H1 (cell line): ENCODE results near the gene AKR1D1. TPM values are rescaled to one million over a fixed set of nuclear protein-coding genes. Genes with fewer than 3 reads are reported as not detected.

Experiments used
- CTCF ChIA-PET: fragments of 300-600 bp; sonication (Branson Sonifier 250); formaldehyde crosslinking; loops from one replicate; lab custom pipeline; 2021; ENCODE audit not compliant: partially characterized antibody; lab: Charles Lee
- POLR2A ChIA-PET: fragments of 300-600 bp; sonication (Branson Sonifier 250); formaldehyde crosslinking; loops from one replicate; lab custom pipeline; 2021; ENCODE audit warnings: inconsistent platforms; ENCODE audit not compliant: partially characterized antibody; lab: Charles Lee
- DNase-seq, 2 experiments: peaks; one replicate each; pipeline versions ENCODE4 v3.0.0 to v3.0.0-alpha.2; 2010 to 2022; ENCODE audit warnings: low spot score in 2 of 2, low read depth in 1 of 2, mixed read lengths in 1 of 2
- FAIRE-seq: peaks from 2 replicates; lab custom pipeline; 2011; peaks lifted over from hg19 to GRCh38; lab: Jason Lieb, UNC
- H2AFZ ChIP-seq: 2 replicates; pipeline ENCODE4 v1.8.1; 2012; ENCODE audit warnings: low read length, inconsistent platforms
- H2AK5ac ChIP-seq: 2 replicates; pipeline ENCODE4 v1.6.1; 2013; ENCODE audit warnings: low read depth, low read length
- H2BK120ac ChIP-seq: replicated peaks from 2 replicates; pipeline ENCODE3; 2013; ENCODE audit warnings: low read depth, low read length, inconsistent platforms
- H2BK12ac ChIP-seq: 2 replicates; pipeline ENCODE4 v1.6.1; 2013; ENCODE audit warnings: low read depth, low read length
- H2BK15ac ChIP-seq: 2 replicates; pipeline ENCODE4 v1.6.1; 2013; ENCODE audit warnings: low read length
- H2BK20ac ChIP-seq: 2 replicates; pipeline ENCODE4 v1.6.1; 2013; ENCODE audit warnings: low read length
- H2BK5ac ChIP-seq: 2 replicates; pipeline ENCODE4 v1.6.1; 2013; ENCODE audit warnings: low read depth, low read length
- H3K14ac ChIP-seq: 2 replicates; pipeline ENCODE4 v1.6.1; 2013; ENCODE audit warnings: inconsistent platforms; ENCODE audit not compliant: insufficient read length
- H3K18ac ChIP-seq: 2 replicates; pipeline ENCODE4 v1.6.1; 2013; ENCODE audit warnings: low read length; ENCODE audit errors: extremely low read depth
- H3K23ac ChIP-seq: 2 replicates; pipeline ENCODE4 v1.6.1; 2013; ENCODE audit warnings: inconsistent platforms; ENCODE audit not compliant: insufficient read length
- H3K23me2 ChIP-seq: 2 replicates; pipeline ENCODE4 v1.6.1; 2013; ENCODE audit warnings: low read depth, low read length
- H3K27ac ChIP-seq: 2 replicates; pipeline ENCODE4 v1.6.1; 2011; ENCODE audit warnings: low read depth, low read length, inconsistent platforms
- H3K27me3 ChIP-seq, 4 experiments: replicated peaks in 1 of 4; 1 replicate in 1 of 4; 2 replicates in 3 of 4; pipeline versions ENCODE4 v1.6.1 to v1.8.1; 2011 to 2013; ENCODE audit warnings: low read length in 3 of 4, mild to moderate bottlenecking in 3 of 4, inconsistent platforms in 2 of 4, mixed read lengths in 2 of 4, moderate library complexity in 1 of 4; ENCODE audit not compliant: control insufficient read depth in 3 of 4, insufficient read depth in 3 of 4; ENCODE audit errors: extremely low read depth in 1 of 4
- H3K36me3 ChIP-seq, 4 experiments: 2 replicates each; pipeline versions ENCODE4 v1.6.1 to v1.8.1; 2011 to 2013; ENCODE audit warnings: mild to moderate bottlenecking in 4 of 4, low read length in 3 of 4, moderate library complexity in 2 of 4, control low read depth in 1 of 4, inconsistent platforms in 1 of 4; ENCODE audit not compliant: insufficient read depth in 4 of 4, control insufficient read depth in 2 of 4
- H3K4ac ChIP-seq: replicated peaks from 2 replicates; pipeline ENCODE3; 2013; ENCODE audit warnings: low read length, low read depth, mixed read lengths, inconsistent platforms; ENCODE audit not compliant: insufficient read length
- H3K4me1 ChIP-seq, 4 experiments: replicated peaks in 1 of 4; 1 replicate in 1 of 4; 2 replicates in 3 of 4; pipeline versions ENCODE4 v1.6.1 to v1.8.1; 2011 to 2013; ENCODE audit warnings: low read length in 3 of 4, inconsistent platforms in 2 of 4, mixed read lengths in 1 of 4; ENCODE audit not compliant: insufficient read depth in 4 of 4, control insufficient read depth in 3 of 4
- H3K4me2 ChIP-seq, 2 experiments: 2 replicates each; pipeline versions ENCODE4 v1.6.1 to v1.8.1; 2011 to 2013; ENCODE audit warnings: low read depth in 2 of 2, low read length in 2 of 2, control low read depth in 1 of 2, inconsistent platforms in 1 of 2, mild to moderate bottlenecking in 1 of 2; ENCODE audit not compliant: insufficient read depth in 1 of 2
- H3K4me3 ChIP-seq, 4 experiments: fragments of 200-600, 300-600 bp in 1 of 4; sonication (generic), shearing (Covaris generic), sonication (Bioruptor Twin) in 1 of 4; 2 replicates each; pipeline versions ENCODE4 v1.5.1 to v1.8.1; 2011 to 2016; ENCODE audit warnings: low read length in 4 of 4, low read depth in 3 of 4, control low read depth in 2 of 4, inconsistent platforms in 2 of 4, mild to moderate bottlenecking in 2 of 4, mixed read lengths in 1 of 4, moderate library complexity in 1 of 4; ENCODE audit not compliant: insufficient read depth in 2 of 4; ENCODE audit errors: extremely low read depth in 1 of 4
- H3K56ac ChIP-seq: replicated peaks from 2 replicates; pipeline ENCODE3; 2013; ENCODE audit warnings: low read depth, mild to moderate bottlenecking, mixed read lengths, low read length, inconsistent platforms; ENCODE audit not compliant: insufficient read length
- H3K79me1 ChIP-seq: 2 replicates; pipeline ENCODE4 v1.6.1; 2013; ENCODE audit warnings: low read depth, low read length, control low read depth
- H3K79me2 ChIP-seq, 2 experiments: 2 replicates each; pipeline versions ENCODE4 v1.6.1 to v1.8.1; 2012 to 2013; ENCODE audit warnings: low read length in 2 of 2, mild to moderate bottlenecking in 2 of 2, inconsistent platforms in 1 of 2; ENCODE audit not compliant: insufficient read depth in 2 of 2, control insufficient read depth in 1 of 2
- H3K9ac ChIP-seq, 4 experiments: replicated peaks in 1 of 4; 1 replicate in 1 of 4; 2 replicates in 3 of 4; pipeline versions ENCODE4 v1.6.1 to v1.8.1; 2011 to 2013; ENCODE audit warnings: low read depth in 3 of 4, low read length in 3 of 4, control low read depth in 2 of 4, mild to moderate bottlenecking in 2 of 4, moderate library complexity in 2 of 4, inconsistent platforms in 1 of 4; ENCODE audit errors: extremely low read depth in 1 of 4
- H3K9me3 ChIP-seq, 2 experiments: 2 replicates each; pipeline versions ENCODE4 v1.6.1 to v1.8.1; 2012 to 2013; ENCODE audit warnings: mild to moderate bottlenecking in 2 of 2, moderate library complexity in 2 of 2, control low read depth in 1 of 2, inconsistent platforms in 1 of 2, low read depth in 1 of 2, low read length in 1 of 2, mixed read lengths in 1 of 2; ENCODE audit not compliant: insufficient read depth in 2 of 2
- H4K20me1 ChIP-seq, 2 experiments: replicated peaks in 1 of 2; 2 replicates each; pipeline versions ENCODE3 to v1.8.1; 2011 to 2013; ENCODE audit warnings: inconsistent platforms in 2 of 2, low read length in 2 of 2, mild to moderate bottlenecking in 1 of 2; ENCODE audit not compliant: insufficient read depth in 2 of 2, control insufficient read depth in 1 of 2
- H4K5ac ChIP-seq: 2 replicates; pipeline ENCODE4 v1.6.1; 2013; ENCODE audit warnings: low read length, low read depth, mixed read lengths, inconsistent platforms; ENCODE audit not compliant: insufficient read length
- H4K8ac ChIP-seq: 2 replicates; pipeline ENCODE4 v1.8.0; 2013; ENCODE audit warnings: mild to moderate bottlenecking, moderate library complexity, low read length, inconsistent platforms; ENCODE audit not compliant: insufficient read depth; ENCODE audit errors: extremely low read depth
- H4K91ac ChIP-seq: replicated peaks from 2 replicates; pipeline ENCODE3; 2013; ENCODE audit warnings: low read length, mixed read lengths, inconsistent platforms; ENCODE audit not compliant: insufficient read length
- ASH2L ChIP-seq: fragments of 200-600, 300-600 bp; sonication (generic); IDR thresholded peaks from one replicate; pipeline ENCODE4 v1.7.1; 2017; ENCODE audit warnings: low read length
- CTCF ChIP-seq, 3 experiments: IDR thresholded peaks; 1 replicate in 2 of 3; 2 replicates in 1 of 3; pipeline versions ENCODE4 v1.5.1 to v1.6.1; 2011; ENCODE audit warnings: low read length in 3 of 3, mild to moderate bottlenecking in 3 of 3, inconsistent platforms in 2 of 3, low read depth in 1 of 3, moderate library complexity in 1 of 3; ENCODE audit not compliant: insufficient read depth in 1 of 3; ENCODE audit errors: control extremely low read depth in 1 of 3
- MAFK ChIP-seq: IDR thresholded peaks from 2 replicates; pipeline ENCODE4 v1.6.1; 2012; ENCODE audit warnings: low read depth, mild to moderate bottlenecking, improper control_type of control experiment, low read length
- RAD21 ChIP-seq, 2 experiments: IDR thresholded peaks in 1 of 2; conservative IDR thresholded peaks in 1 of 2; 2 replicates each; pipeline ENCODE4 v1.6.1; 2011; ENCODE audit warnings: low read depth in 2 of 2, low read length in 2 of 2, improper control_type of control experiment in 1 of 2, inconsistent platforms in 1 of 2, mild to moderate bottlenecking in 1 of 2, moderate library complexity in 1 of 2
- SIN3A ChIP-seq, 2 experiments: IDR thresholded peaks in 1 of 2; conservative IDR thresholded peaks in 1 of 2; 2 replicates each; pipeline ENCODE4 v1.6.1; 2011 to 2012; ENCODE audit warnings: low read length in 2 of 2, improper control_type of control experiment in 1 of 2, low read depth in 1 of 2, mild to moderate bottlenecking in 1 of 2
- WGBS, 2 experiments: shearing (Covaris generic) in 1 of 2; methylation state at CpG; one replicate each; pipeline versions ENCODE4 v1.1.6 to v1.1.7; 2013 to 2015; ENCODE audit warnings: low lambda C conversion rate in 2 of 2, mixed read lengths in 2 of 2, inconsistent platforms in 1 of 2, low coverage in 1 of 2, missing lambda C conversion rate in 1 of 2; ENCODE audit not compliant: insufficient replicate concordance in 2 of 2, insufficient coverage in 1 of 2, insufficient read length in 1 of 2; ENCODE audit errors: extremely low coverage in 1 of 2, missing lambda C conversion rate in 1 of 2; 5-methylcytosine and 5-hydroxymethylcytosine counted together
- polyA plus RNA-seq, 7 experiments: library from polyadenylated mRNA; depleted of rRNA in 3 of 7; stranded (reverse) in 5 of 7; unstranded in 2 of 7; fragments of >200 nt in 5 of 7; fragments of 200-250 nt in 2 of 7; gene quantifications; 1 replicate in 5 of 7; 2 replicates in 1 of 7; 4 replicates in 1 of 7; pipeline versions ENCODE4 v1.2.1 to v1.2.3, GENCODE V29; 2011 to 2013; ENCODE audit warnings: missing spikeins in 2 of 7, mixed read lengths in 2 of 7
- total RNA-seq: library from RNA; stranded (reverse); fragmentation: NEBNext Ultra II Directional; extraction: Animal tissue kit (Norgen Biotek cat#: 25700); gene quantifications from 2 replicates; pipeline ENCODE4 v1.2.1, GENCODE V29; 2021
- TF ChIP-seq, protein P1 (sequence below): IDR thresholded peaks from 2 replicates; pipeline ENCODE4 v1.6.1; 2011; ENCODE audit warnings: low read length, improper control_type of control experiment

The AKR1D1 gene
- total and polyA plus RNA-seq, 2 of the 8 experiments (the other 6 are each of a cell fraction or from before 2014, with no cell fraction given): not detected

DNA sequence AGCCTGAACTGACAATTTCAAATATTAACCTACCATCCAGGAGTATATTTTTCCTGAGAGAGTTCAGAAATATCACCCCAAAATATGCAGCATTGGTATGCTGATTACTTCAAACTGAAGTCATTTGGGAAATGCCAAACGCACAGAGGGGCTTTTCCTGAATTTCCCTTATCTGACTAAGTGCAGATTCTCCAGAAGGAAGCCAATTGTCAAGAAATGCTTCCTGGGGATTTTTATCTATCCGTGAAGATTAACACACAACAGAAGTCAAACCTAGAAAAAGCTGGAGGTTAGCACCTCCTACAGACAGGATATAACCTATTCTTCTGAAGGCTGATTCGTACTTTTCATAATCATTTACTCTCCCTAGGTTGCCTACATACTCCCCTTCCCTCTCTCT lies 91.0 kb downstream of the AKR1D1 start:
- no peaks in the 10 kb centered on the region for H3K79me1 ChIP-seq
- H2AFZ ChIP-seq: no peak overlapping the region
- peak overlapping the region; percentile 19; the same call in 1 of the 2 replicates for H3K18ac ChIP-seq
- no peaks in the 10 kb centered on the region for H3K27me3 ChIP-seq
- H3K23me2 ChIP-seq: no peaks in the 10 kb centered on the region
- no peak overlapping the region for H2AK5ac ChIP-seq
- no peak overlapping the region for H3K23ac ChIP-seq
- no peak overlapping the region for H4K8ac ChIP-seq
- H3K79me2 ChIP-seq: no peaks in the 10 kb centered on the region
- no peak overlapping the region for H2BK15ac ChIP-seq
- H4K5ac ChIP-seq: peak overlapping the region; percentile 59
- H2BK120ac ChIP-seq: peak overlapping the region; percentile 47
- POLR2A ChIA-PET: interaction anchor here (0.8 to 5.7 kb wide), 6 partner anchors 9 to 332 kb away, joined by 3 to 26 read pairs (median 4); partner anchors contain the start of gene TRIM24
- DNase-seq: no peak
- peak overlapping the region; percentile 98; the same call in 1 of the 2 replicates for H2BK5ac ChIP-seq
- TF ChIP-seq RAD21 (IDR thresholded peaks at IDR 0.05 in 1 of 2, conservative IDR thresholded peaks at IDR 0.05 in 1 of 2; ENCODE audit: low read depth in 2 of 2, low read length in 2 of 2) (peak; percentile 19 to 30; a peak in 2 of 4 replicates), MAFK (no peak), CTCF (IDR thresholded peaks at IDR 0.05; ENCODE audit: control extremely low read depth in 1 of 3, insufficient read depth in 1 of 3, low read depth in 1 of 3, low read length in 3 of 3) (peak in 1 of 3 experiments; percentile 22; a peak in 1 of 4 replicates), ASH2L (no peak), SIN3A (conservative IDR thresholded peaks at IDR 0.05 in 1 of 2, IDR thresholded peaks at IDR 0.05 in 1 of 2; ENCODE audit: low read depth in 1 of 2, low read length in 2 of 2) (no peak)
- TF ChIP-seq, protein P1, sequence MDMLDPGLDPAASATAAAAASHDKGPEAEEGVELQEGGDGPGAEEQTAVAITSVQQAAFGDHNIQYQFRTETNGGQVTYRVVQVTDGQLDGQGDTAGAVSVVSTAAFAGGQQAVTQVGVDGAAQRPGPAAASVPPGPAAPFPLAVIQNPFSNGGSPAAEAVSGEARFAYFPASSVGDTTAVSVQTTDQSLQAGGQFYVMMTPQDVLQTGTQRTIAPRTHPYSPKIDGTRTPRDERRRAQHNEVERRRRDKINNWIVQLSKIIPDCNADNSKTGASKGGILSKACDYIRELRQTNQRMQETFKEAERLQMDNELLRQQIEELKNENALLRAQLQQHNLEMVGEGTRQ: no peak
- FAIRE-seq: peak; percentile 13
- peaks cover 9 to 25% (median 22%) of the 10 kb centered on the region in 4 experiments; a peak in 6 of 7 replicates for H3K4me1 ChIP-seq
- no peak overlapping the region for H3K4ac ChIP-seq
- WGBS, 2 experiments: 23% methylated on average over 3 of the region's 3 CpGs; no CpG with 5 or more reads in 1 of the 2 experiments
- peak overlapping the region; percentile 31; the same call in 1 of the 2 replicates for H3K27ac ChIP-seq
- CTCF ChIA-PET: interaction anchor here (0.8 to 1.6 kb wide), 3 partner anchors 42 to 289 kb away, joined by 3 to 5 read pairs (median 3); no protein-coding TSS in a partner anchor
- peaks cover 9 to 24% of the 10 kb centered on the region in 2 experiments for H3K9me3 ChIP-seq
- no peak overlapping the region for H3K9ac ChIP-seq
- no peak overlapping the region for H3K14ac ChIP-seq
- H3K56ac ChIP-seq: no peak overlapping the region
- no peaks in the 10 kb centered on the region for H4K20me1 ChIP-seq
- no peak overlapping the region for H3K4me3 ChIP-seq
- peak overlapping the region; percentile 94 for H4K91ac ChIP-seq
- peak overlapping the region; percentile 63; the same call in 1 of the 2 replicates for H2BK20ac ChIP-seq
- peaks cover 0 to 19% (median 4%) of the 10 kb centered on the region in 4 experiments; a peak in 3 of 8 replicates for H3K36me3 ChIP-seq
- H3K4me2 ChIP-seq: 0 out of 4 replicates have a peak overlapping the region, but pooled peaks of 1 of the 2 experiments have one; percentile 60
- H2BK12ac ChIP-seq: no peak overlapping the region
